Cardiac muscle cell (in vitro differentiated cells and primary cell): ENCODE results near the gene OTOR. TPM values are rescaled to one million over a fixed set of nuclear protein-coding genes. Genes with fewer than 3 reads are reported as not detected.

Experiments
- DNase-seq, 2 donors: peaks; one replicate each; pipeline versions ENCODE4 v3.0.0 to v3.0.0-alpha.2; 2010 to 2017; ENCODE audit warnings: low read depth in 1 of 2, low spot score in 1 of 2
- H3K27ac ChIP-seq: fragments of 200-600 bp; sonication (generic); 2 replicates; pipeline ENCODE4 v1.5.1; 2016
- H3K27me3 ChIP-seq: fragments of 200-600 bp; sonication (generic); 2 replicates; pipeline ENCODE4 v1.6.0; 2016; ENCODE audit warnings: control low read depth
- H3K36me3 ChIP-seq: fragments of 200-600 bp; sonication (generic); 2 replicates; pipeline ENCODE4 v1.5.1; 2016; ENCODE audit warnings: control low read depth
- H3K4me1 ChIP-seq: fragments of 200-600 bp; sonication (generic); 2 replicates; pipeline ENCODE4 v1.8.1; 2017; ENCODE audit warnings: low read depth, mild to moderate bottlenecking, mixed run types
- H3K4me3 ChIP-seq: fragments of 200-600 bp; sonication (generic); 2 replicates; pipeline ENCODE4 v1.5.1; 2016; ENCODE audit warnings: mild to moderate bottlenecking
- H3K9me3 ChIP-seq: fragments of 200-600 bp; sonication (generic); 2 replicates; pipeline ENCODE4 v1.5.1; 2017; ENCODE audit warnings: low read depth, mild to moderate bottlenecking, control low read depth
- polyA plus RNA-seq: library from polyadenylated mRNA; unstranded; fragments of >200 nt; fragmentation: Nextera tagmentation; extraction: Ambion mirVana; gene quantifications from 2 replicates; pipeline ENCODE4 v1.2.1, GENCODE V29; 2016
- total RNA-seq: library from RNA; depleted of rRNA; stranded (reverse); fragments of >200 nt; gene quantifications from 2 replicates; pipeline ENCODE4 v1.2.3, GENCODE V29; 2016
- TF ChIP-seq, protein P1 (sequence below): IDR thresholded peaks from 2 replicates; pipeline ENCODE4 v1.5.1; 2012; ENCODE audit warnings: low read depth, mild to moderate bottlenecking, low read length

OTOR gene
- total and polyA plus RNA-seq, 2 experiments from 2014 or later, result not detected

DNA sequence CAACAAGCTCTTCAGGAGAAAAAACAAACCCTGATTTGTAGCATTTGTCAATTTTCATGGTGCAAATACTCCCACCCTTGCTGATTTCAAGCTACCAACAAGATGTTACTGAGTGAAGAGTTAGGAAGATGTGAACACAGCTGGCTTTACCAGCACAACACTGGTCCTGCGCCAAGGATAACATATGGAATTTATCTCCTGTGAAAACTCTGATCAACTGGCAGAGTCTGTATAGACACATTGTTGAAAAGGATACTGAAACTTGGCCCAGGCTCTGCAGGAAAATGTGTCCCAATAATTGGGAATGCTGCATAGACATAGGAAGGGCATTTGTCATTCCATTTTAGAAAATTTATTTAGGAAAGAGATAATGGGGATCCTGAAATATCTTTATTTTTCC lies 29.0 kb downstream of the OTOR start:
- Histone ChIP-seq H3K4me1 (no peaks in the 10 kb centered on the region), H3K36me3 (no peaks in the 10 kb centered on the region), H3K27me3 (no peaks in the 10 kb centered on the region), H3K4me3 (no peak overlapping the region), H3K27ac (no peak overlapping the region), H3K9me3 (no peaks in the 10 kb centered on the region)
- TF ChIP-seq, protein P1, sequence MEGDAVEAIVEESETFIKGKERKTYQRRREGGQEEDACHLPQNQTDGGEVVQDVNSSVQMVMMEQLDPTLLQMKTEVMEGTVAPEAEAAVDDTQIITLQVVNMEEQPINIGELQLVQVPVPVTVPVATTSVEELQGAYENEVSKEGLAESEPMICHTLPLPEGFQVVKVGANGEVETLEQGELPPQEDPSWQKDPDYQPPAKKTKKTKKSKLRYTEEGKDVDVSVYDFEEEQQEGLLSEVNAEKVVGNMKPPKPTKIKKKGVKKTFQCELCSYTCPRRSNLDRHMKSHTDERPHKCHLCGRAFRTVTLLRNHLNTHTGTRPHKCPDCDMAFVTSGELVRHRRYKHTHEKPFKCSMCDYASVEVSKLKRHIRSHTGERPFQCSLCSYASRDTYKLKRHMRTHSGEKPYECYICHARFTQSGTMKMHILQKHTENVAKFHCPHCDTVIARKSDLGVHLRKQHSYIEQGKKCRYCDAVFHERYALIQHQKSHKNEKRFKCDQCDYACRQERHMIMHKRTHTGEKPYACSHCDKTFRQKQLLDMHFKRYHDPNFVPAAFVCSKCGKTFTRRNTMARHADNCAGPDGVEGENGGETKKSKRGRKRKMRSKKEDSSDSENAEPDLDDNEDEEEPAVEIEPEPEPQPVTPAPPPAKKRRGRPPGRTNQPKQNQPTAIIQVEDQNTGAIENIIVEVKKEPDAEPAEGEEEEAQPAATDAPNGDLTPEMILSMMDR, result no peak
- DNase-seq, result no peak

DNA sequence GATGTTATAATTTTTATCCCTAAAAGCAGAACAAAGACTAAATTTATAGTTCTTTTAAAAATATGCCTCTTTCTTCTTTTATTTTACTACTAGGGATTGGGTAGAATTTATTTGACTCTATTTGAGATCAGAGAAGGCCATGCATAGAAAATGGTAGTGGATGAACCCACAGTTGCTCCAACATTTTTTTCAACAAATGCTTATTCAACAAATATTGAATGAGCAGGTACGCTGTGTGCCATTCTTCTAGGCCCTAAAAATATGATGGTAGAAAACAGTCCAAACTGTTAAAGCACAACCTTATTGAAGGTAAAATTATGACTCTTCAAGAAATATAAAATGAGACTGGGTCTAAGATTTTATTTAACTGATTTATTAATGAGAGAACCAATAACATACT lies 30.0 kb downstream of the OTOR start:
- Histone ChIP-seq H3K9me3 (no peaks in the 10 kb centered on the region), H3K27ac (no peak overlapping the region), H3K4me3 (no peak overlapping the region), H3K27me3 (no peaks in the 10 kb centered on the region), H3K36me3 (no peaks in the 10 kb centered on the region), H3K4me1 (no peaks in the 10 kb centered on the region)
- TF ChIP-seq, protein P1, result no peak
- no peak for DNase-seq

DNA sequence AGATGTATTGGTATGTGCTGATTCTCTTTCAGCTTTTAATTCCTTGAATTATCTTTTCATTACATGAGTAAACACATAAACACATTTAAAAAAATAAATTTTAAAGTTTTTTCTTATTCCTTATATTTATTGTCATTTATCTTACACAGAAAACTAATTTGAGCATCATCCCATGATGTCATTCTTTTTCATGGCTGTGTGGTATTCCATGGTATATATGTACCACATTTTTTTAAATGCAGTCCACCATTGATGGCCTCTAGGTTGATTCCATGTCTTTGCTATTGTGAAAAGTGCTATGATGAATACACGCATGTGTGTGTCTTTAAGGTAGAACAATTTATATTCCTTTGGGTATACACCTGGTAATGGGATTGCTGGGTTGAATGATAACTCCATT lies 33.3 kb downstream of the OTOR start:
- no peak for DNase-seq
- Histone ChIP-seq H3K36me3 (no peaks in the 10 kb centered on the region), H3K4me3 (no peak overlapping the region), H3K27me3 (no peaks in the 10 kb centered on the region), H3K27ac (no peak overlapping the region), H3K4me1 (no peaks in the 10 kb centered on the region), H3K9me3 (no peaks in the 10 kb centered on the region)
- TF ChIP-seq, protein P1, result no peak

DNA sequence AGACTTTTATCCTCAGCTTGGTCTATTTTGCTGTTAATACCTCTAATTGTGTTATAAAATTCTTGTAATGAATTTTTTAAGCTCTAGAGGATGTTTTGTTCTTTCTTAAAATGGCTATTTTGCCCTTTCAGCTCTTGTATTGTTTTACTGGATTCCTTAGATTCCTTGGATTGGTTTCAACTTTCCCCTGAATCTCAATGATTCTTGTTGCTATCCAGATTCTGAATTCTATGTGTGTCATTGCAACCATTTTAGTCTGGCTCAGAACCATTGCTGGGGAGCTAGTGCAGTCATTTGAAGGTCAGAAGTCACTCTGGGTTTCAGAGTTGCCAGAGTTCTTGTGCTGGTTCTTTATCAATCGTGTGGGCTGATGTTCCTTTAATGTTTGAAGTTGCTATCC lies 37.1 kb downstream of the OTOR start:
- H3K27me3 ChIP-seq, result no peaks in the 10 kb centered on the region
- H3K4me3 ChIP-seq, result no peak overlapping the region
- no peak for DNase-seq
- TF ChIP-seq, protein P1, result no peak
- H3K36me3 ChIP-seq, result no peaks in the 10 kb centered on the region
- no peak overlapping the region for H3K27ac ChIP-seq
- no peaks in the 10 kb centered on the region for H3K9me3 ChIP-seq
- no peaks in the 10 kb centered on the region for H3K4me1 ChIP-seq

Other genes starting within 250 kb of the OTOR start
- 16.8 and 26.5 TPM in 2 replicates for gene KIF16B, start 174.9 kb upstream of the OTOR start, total RNA-seq
- gene KIF16B, start 174.9 kb upstream of the OTOR start, polyA plus RNA-seq, result 8.2 and 13.1 TPM in 2 replicates
- 16.4 and 34.0 TPM in 2 replicates for gene SNRPB2, start 18.3 kb upstream of the OTOR start, total RNA-seq
- 92.5 and 99.7 TPM in 2 replicates for gene SNRPB2, start 18.3 kb upstream of the OTOR start, polyA plus RNA-seq